HCT116 (cell line): ENCODE data around the gene PRRG2. TPM values are rescaled to one million over a fixed set of nuclear protein-coding genes. Genes with fewer than 3 reads are reported as not detected.

ENCODE experiments used
- ATAC-seq: fragments of 200-7000 bp; cut with Tn5 transposase; 2 replicates; pipeline ENCODE4 v1.9.1; 2020; ENCODE audit warnings: mild to moderate bottlenecking, moderate library complexity
- BruUV-seq: library from RNA; stranded (reverse); fragments of 400-500 nt; replicated peaks from 2 replicates; lab custom pipeline; 2021; lab: Mats Ljungman, UMichigan
- CTCF ChIA-PET: fragments of 300-600 bp; sonication (Branson Sonifier 250); formaldehyde crosslinking; loops from one replicate; lab custom pipeline; 2021; ENCODE audit warnings: antibody characterized with exemption; lab: Charles Lee
- POLR2A ChIA-PET: fragments of 300-600, 350-600 bp; sonication (Branson Sonifier 250); formaldehyde crosslinking; loops from one replicate; lab custom pipeline; 2021; ENCODE audit warnings: antibody characterized with exemption; lab: Charles Lee
- RAD21 ChIA-PET, 2 experiments: fragments of 300-600 bp; sonication (Branson Sonifier 250); formaldehyde crosslinking; loops; one replicate each; lab custom pipeline; 2023; ENCODE audit warnings: low total read pairs in 2 of 2; ENCODE audit not compliant: uncharacterized antibody in 2 of 2, unreplicated experiment in 2 of 2, low non-redundant PET in 1 of 2; lab: Charles Lee
- DNase-seq: peaks from one replicate; pipeline ENCODE4 v3.0.0-alpha.2; 2010; ENCODE audit warnings: low read depth, low spot score
- H2AFZ ChIP-seq: fragments of 200-600 bp; shearing (Covaris generic), sonication (generic); 2 replicates; pipeline ENCODE4 v1.6.1; 2017; ENCODE audit warnings: low read depth, mixed run types, mixed read lengths, antibody characterized with exemption, low read length; ENCODE audit not compliant: poor library complexity, severe bottlenecking
- H3K27ac ChIP-seq: 2 replicates; pipeline ENCODE4 v1.5.1; 2012; ENCODE audit warnings: low read depth, low read length
- H3K27me3 ChIP-seq: fragments of 200-600 bp; sonication (generic); 2 replicates; pipeline ENCODE4 v1.6.1; 2016; ENCODE audit warnings: mixed run types, low read length, mixed read lengths; ENCODE audit not compliant: insufficient read depth
- H3K36me3 ChIP-seq, 2 experiments: fragments of 200-500 bp in 1 of 2; fragments of 200-600 bp in 1 of 2; sonication (Bioruptor generic) in 1 of 2; sonication (generic) in 1 of 2; 2 replicates each; pipeline versions ENCODE4 v1.5.1 to v1.6.1; 2014 to 2016; ENCODE audit warnings: low read length in 2 of 2, inconsistent platforms in 1 of 2, mixed read lengths in 1 of 2, mixed run types in 1 of 2; ENCODE audit not compliant: insufficient read depth in 2 of 2, control insufficient read depth in 1 of 2
- H3K4me1 ChIP-seq, 2 experiments: fragments of 200-600 bp in 1 of 2; sonication (generic) in 1 of 2; 2 replicates each; pipeline versions ENCODE4 v1.5.1 to v1.6.1; 2012 to 2017; ENCODE audit warnings: low read length in 2 of 2, inconsistent platforms in 1 of 2, mild to moderate bottlenecking in 1 of 2, mixed read lengths in 1 of 2, mixed run types in 1 of 2, moderate library complexity in 1 of 2; ENCODE audit not compliant: insufficient read depth in 2 of 2, control insufficient read depth in 1 of 2
- H3K4me2 ChIP-seq: fragments of 200-600 bp; sonication (generic); 2 replicates; pipeline ENCODE4 v1.6.1; 2017; ENCODE audit warnings: mixed run types, low read length, mixed read lengths
- H3K4me3 ChIP-seq, 2 experiments: fragments of 200-600 bp in 1 of 2; sonication (generic) in 1 of 2; replicated peaks in 1 of 2; 2 replicates each; pipeline ENCODE4 v1.5.1; 2011 to 2016; ENCODE audit warnings: low read length in 2 of 2, control low read depth in 1 of 2, low read depth in 1 of 2, mild to moderate bottlenecking in 1 of 2, mixed read lengths in 1 of 2, mixed run types in 1 of 2
- H3K79me2 ChIP-seq: fragments of 200-600 bp; sonication (generic); 2 replicates; pipeline ENCODE4 v1.6.1; 2017; ENCODE audit warnings: mild to moderate bottlenecking, mixed run types, low read length, moderate library complexity, mixed read lengths; ENCODE audit not compliant: insufficient read depth
- H3K9ac ChIP-seq: fragments of 200-600 bp; sonication (generic); 2 replicates; pipeline ENCODE4 v1.6.1; 2016; ENCODE audit warnings: low read length, mixed read lengths
- H3K9me2 ChIP-seq: fragments of 200-600 bp; sonication (generic), shearing (Covaris generic); 2 replicates; pipeline ENCODE4 v1.6.1; 2017; ENCODE audit warnings: mixed run types, mild to moderate bottlenecking, moderate library complexity; ENCODE audit not compliant: insufficient read depth
- H3K9me3 ChIP-seq, 2 experiments: fragments of 200-500 bp in 1 of 2; fragments of 200-600 bp in 1 of 2; sonication (Bioruptor generic) in 1 of 2; sonication (generic) in 1 of 2; 2 replicates each; pipeline ENCODE4 v1.6.1; 2014 to 2017; ENCODE audit warnings: low read length in 2 of 2, mixed read lengths in 2 of 2, inconsistent platforms in 1 of 2, low read depth in 1 of 2, mild to moderate bottlenecking in 1 of 2, mixed run types in 1 of 2, moderate library complexity in 1 of 2; ENCODE audit not compliant: control insufficient read depth in 1 of 2, insufficient read depth in 1 of 2
- H4K20me1 ChIP-seq: fragments of 200-600 bp; sonication (generic), shearing (Covaris generic); 2 replicates; pipeline ENCODE4 v1.6.1; 2017; ENCODE audit warnings: mixed run types, mild to moderate bottlenecking, moderate library complexity; ENCODE audit not compliant: insufficient read depth
- CBX3 ChIP-seq: IDR thresholded peaks from 2 replicates; pipeline ENCODE4 v1.6.1; 2012; ENCODE audit warnings: low read depth
- CEBPB ChIP-seq: IDR thresholded peaks from 2 replicates; pipeline ENCODE4 v1.6.1; 2012; ENCODE audit warnings: low read depth
- EZH2 ChIP-seq: fragments of 200-600 bp; sonication (generic); IDR thresholded peaks from 2 replicates; pipeline ENCODE4 v1.6.1; 2017; ENCODE audit warnings: antibody characterized with exemption, mixed run types
- EZH2phosphoT487 ChIP-seq: fragments of 200-600 bp; IDR thresholded peaks from 2 replicates; pipeline ENCODE4 v1.6.1; 2018; ENCODE audit warnings: antibody characterized with exemption, borderline replicate concordance
- JUND ChIP-seq: IDR thresholded peaks from 2 replicates; pipeline ENCODE4 v1.6.1; 2012
- RAD21 ChIP-seq: IDR thresholded peaks from 2 replicates; pipeline ENCODE4 v1.6.1; 2012; ENCODE audit warnings: low read depth, mild to moderate bottlenecking
- SIN3A ChIP-seq: IDR thresholded peaks from 2 replicates; pipeline ENCODE4 v1.6.1; 2012; ENCODE audit warnings: low read depth
- SRF ChIP-seq: IDR thresholded peaks from 2 replicates; pipeline ENCODE4 v1.6.1; 2012; ENCODE audit warnings: low read depth
- TCF7L2 ChIP-seq: IDR thresholded peaks from 2 replicates; pipeline ENCODE4 v1.7.0; 2011; ENCODE audit warnings: borderline replicate concordance, inconsistent platforms; ENCODE audit not compliant: insufficient read depth, insufficient read length; ENCODE audit errors: extremely low read depth
- ZFX ChIP-seq: fragments of 450-650 bp; IDR thresholded peaks from 2 replicates; pipeline ENCODE4 v1.6.1; 2017
- ZNF274 ChIP-seq: fragments of 200-500 bp; sonication (Bioruptor generic); IDR thresholded peaks from 2 replicates; pipeline ENCODE4 v1.6.1; 2014; ENCODE audit warnings: mild to moderate bottlenecking, low read depth, low read length, inconsistent platforms
- intact Hi-C: fragments of 100-400 bp; cut with micrococcal nuclease; formaldehyde crosslinking; loops from 2 replicates; pipeline ENCODE4 v1.10.0; 2022
- total RNA-seq: library from RNA; stranded (reverse); gene quantifications from one replicate; pipeline ENCODE4 v1.2.1, GENCODE V29; 2021; ENCODE audit not compliant: unreplicated experiment
- TF ChIP-seq, protein P1 (sequence below): IDR thresholded peaks from 2 replicates; pipeline ENCODE4 v1.6.1; 2012
- TF ChIP-seq, protein P2 (sequence below): IDR thresholded peaks from 2 replicates; pipeline ENCODE4 v1.6.1; 2012; ENCODE audit warnings: low read depth
- TF ChIP-seq, protein P3 (sequence below): IDR thresholded peaks from 2 replicates; pipeline ENCODE4 v1.6.1; 2011; ENCODE audit warnings: mild to moderate bottlenecking, low read length, moderate library complexity; ENCODE audit not compliant: insufficient replicate concordance; ENCODE audit errors: extremely low read depth

The PRRG2 gene
- total RNA-seq, 1 experiment from 2014 or later, result 6.2 TPM

DNA sequence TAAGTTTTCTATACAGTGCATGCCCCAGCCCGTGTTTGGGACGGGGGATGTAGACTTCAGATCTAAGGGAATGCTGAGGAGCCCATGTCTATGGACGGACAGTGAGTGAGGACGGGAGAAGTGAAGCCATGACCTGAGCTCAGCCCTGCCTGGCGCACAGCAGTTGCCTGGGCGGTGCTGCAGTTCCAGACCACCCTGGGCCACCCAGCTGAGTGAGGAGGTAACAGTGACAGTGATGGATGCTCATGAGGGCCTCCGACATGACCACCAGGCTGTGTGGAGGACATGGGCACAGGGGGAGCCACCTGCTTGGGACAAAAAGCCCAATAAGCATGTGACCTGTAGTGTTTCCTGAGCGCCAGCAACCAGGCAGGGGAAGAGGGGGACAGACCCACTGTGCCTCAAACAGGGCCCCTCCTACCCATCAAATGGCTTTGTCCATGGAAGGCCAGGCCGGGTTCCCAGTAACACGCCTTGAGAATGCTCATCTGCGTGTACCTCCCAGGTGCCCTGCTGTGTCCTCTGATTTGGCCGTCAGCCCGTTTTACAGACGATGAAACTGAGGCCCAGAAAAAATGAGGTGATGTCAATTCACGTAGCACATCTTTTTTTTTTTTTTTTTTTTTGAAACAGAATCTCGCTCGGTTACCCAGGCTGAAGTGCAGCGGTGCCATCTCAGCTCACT, 23.3 kb upstream of the PRRG2 start:
- no peak overlapping the region for H3K4me3 ChIP-seq
- H3K4me2 ChIP-seq, result no peak overlapping the region
- H4K20me1 ChIP-seq, result no peaks in the 10 kb centered on the region
- no peaks in the 10 kb centered on the region for H3K9me2 ChIP-seq
- H3K79me2 ChIP-seq, result peaks cover 30% of the 10 kb centered on the region
- peaks cover 35 to 47% of the 10 kb centered on the region in 2 experiments for H3K36me3 ChIP-seq
- TF ChIP-seq, protein P1, sequence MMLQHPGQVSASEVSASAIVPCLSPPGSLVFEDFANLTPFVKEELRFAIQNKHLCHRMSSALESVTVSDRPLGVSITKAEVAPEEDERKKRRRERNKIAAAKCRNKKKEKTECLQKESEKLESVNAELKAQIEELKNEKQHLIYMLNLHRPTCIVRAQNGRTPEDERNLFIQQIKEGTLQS, result no peak
- TF ChIP-seq TCF7L2 (no peak), EZH2phosphoT487 (no peak), SRF (no peak), RAD21 (no peak), CBX3 (no peak), EZH2 (no peak), ZNF274 (no peak), ZFX (no peak), JUND (no peak), SIN3A (no peak), CEBPB (no peak)
- TF ChIP-seq, protein P2, sequence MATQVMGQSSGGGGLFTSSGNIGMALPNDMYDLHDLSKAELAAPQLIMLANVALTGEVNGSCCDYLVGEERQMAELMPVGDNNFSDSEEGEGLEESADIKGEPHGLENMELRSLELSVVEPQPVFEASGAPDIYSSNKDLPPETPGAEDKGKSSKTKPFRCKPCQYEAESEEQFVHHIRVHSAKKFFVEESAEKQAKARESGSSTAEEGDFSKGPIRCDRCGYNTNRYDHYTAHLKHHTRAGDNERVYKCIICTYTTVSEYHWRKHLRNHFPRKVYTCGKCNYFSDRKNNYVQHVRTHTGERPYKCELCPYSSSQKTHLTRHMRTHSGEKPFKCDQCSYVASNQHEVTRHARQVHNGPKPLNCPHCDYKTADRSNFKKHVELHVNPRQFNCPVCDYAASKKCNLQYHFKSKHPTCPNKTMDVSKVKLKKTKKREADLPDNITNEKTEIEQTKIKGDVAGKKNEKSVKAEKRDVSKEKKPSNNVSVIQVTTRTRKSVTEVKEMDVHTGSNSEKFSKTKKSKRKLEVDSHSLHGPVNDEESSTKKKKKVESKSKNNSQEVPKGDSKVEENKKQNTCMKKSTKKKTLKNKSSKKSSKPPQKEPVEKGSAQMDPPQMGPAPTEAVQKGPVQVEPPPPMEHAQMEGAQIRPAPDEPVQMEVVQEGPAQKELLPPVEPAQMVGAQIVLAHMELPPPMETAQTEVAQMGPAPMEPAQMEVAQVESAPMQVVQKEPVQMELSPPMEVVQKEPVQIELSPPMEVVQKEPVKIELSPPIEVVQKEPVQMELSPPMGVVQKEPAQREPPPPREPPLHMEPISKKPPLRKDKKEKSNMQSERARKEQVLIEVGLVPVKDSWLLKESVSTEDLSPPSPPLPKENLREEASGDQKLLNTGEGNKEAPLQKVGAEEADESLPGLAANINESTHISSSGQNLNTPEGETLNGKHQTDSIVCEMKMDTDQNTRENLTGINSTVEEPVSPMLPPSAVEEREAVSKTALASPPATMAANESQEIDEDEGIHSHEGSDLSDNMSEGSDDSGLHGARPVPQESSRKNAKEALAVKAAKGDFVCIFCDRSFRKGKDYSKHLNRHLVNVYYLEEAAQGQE, result no peak
- TF ChIP-seq, protein P3, sequence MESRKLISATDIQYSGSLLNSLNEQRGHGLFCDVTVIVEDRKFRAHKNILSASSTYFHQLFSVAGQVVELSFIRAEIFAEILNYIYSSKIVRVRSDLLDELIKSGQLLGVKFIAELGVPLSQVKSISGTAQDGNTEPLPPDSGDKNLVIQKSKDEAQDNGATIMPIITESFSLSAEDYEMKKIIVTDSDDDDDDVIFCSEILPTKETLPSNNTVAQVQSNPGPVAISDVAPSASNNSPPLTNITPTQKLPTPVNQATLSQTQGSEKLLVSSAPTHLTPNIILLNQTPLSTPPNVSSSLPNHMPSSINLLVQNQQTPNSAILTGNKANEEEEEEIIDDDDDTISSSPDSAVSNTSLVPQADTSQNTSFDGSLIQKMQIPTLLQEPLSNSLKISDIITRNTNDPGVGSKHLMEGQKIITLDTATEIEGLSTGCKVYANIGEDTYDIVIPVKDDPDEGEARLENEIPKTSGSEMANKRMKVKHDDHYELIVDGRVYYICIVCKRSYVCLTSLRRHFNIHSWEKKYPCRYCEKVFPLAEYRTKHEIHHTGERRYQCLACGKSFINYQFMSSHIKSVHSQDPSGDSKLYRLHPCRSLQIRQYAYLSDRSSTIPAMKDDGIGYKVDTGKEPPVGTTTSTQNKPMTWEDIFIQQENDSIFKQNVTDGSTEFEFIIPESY, result no peak
- no TSS peak for BruUV-seq
- no peaks in the 10 kb centered on the region for H3K27me3 ChIP-seq
- no peak overlapping the region for H3K27ac ChIP-seq
- ChIA-PET POLR2A (no interaction called here), CTCF (interaction anchor here (1.6 to 1.7 kb wide), 2 partner anchors 13 to 118 kb away, joined by 3 to 10 read pairs; no protein-coding TSS in a partner anchor), RAD21 (no interaction called here)
- no peak overlapping the region for H3K9ac ChIP-seq
- peaks cover 0 to 8% of the 10 kb centered on the region in 2 experiments; a peak in 2 of 4 replicates for H3K4me1 ChIP-seq
- intact Hi-C loops, result no loop called here
- no peaks in the 10 kb centered on the region for H3K9me3 ChIP-seq
- DNase-seq (no peak), ATAC-seq (no peak)
- H2AFZ ChIP-seq, result no peak overlapping the region
